ENCODE data around the gene CANX. TPM values are rescaled to one million over a fixed set of nuclear protein-coding genes. Genes with fewer than 3 reads are reported as not detected.

Gene CANX
- total RNA-seq, 1 donor from 2014 or later: 695 TPM

- Mint-ChIP-seq H3K4me3 (ENCODE audit: unreplicated experiment) (peak overlapping the region; percentile 71), H3K27me3 (ENCODE audit: low read depth) (no peaks in the 10 kb centered on the region), H3K27ac (ENCODE audit: unreplicated experiment) (peak overlapping the region; percentile 92), H3K9me3 (ENCODE audit: low read depth) (no peaks in the 10 kb centered on the region), H3K36me3 (ENCODE audit: low read depth) (peaks cover 14% of the 10 kb centered on the region), H3K4me1 (ENCODE audit: low read depth) (peaks cover 39% of the 10 kb centered on the region)
- TF ChIP-seq, protein P1, sequence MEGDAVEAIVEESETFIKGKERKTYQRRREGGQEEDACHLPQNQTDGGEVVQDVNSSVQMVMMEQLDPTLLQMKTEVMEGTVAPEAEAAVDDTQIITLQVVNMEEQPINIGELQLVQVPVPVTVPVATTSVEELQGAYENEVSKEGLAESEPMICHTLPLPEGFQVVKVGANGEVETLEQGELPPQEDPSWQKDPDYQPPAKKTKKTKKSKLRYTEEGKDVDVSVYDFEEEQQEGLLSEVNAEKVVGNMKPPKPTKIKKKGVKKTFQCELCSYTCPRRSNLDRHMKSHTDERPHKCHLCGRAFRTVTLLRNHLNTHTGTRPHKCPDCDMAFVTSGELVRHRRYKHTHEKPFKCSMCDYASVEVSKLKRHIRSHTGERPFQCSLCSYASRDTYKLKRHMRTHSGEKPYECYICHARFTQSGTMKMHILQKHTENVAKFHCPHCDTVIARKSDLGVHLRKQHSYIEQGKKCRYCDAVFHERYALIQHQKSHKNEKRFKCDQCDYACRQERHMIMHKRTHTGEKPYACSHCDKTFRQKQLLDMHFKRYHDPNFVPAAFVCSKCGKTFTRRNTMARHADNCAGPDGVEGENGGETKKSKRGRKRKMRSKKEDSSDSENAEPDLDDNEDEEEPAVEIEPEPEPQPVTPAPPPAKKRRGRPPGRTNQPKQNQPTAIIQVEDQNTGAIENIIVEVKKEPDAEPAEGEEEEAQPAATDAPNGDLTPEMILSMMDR (IDR thresholded peaks at IDR 0.05): no peak
- DNase-seq (ENCODE audit: low spot score): no peak
Observed at GRCh38 chr5:179731791-179732411, 33.1 kb downstream of the CANX start.

- H3K4me1 Mint-ChIP-seq (ENCODE audit: low read depth): peaks cover 45% of the 10 kb centered on the region
- peak within 1 kb of the TSS; percentile 92 for H3K4me3 Mint-ChIP-seq (ENCODE audit: unreplicated experiment)
- no peaks in the 10 kb centered on the region for H3K27me3 Mint-ChIP-seq (ENCODE audit: low read depth)
- TF ChIP-seq, protein P1 (IDR thresholded peaks at IDR 0.05): no peak
- H3K9me3 Mint-ChIP-seq (ENCODE audit: low read depth): no peaks in the 10 kb centered on the region
- H3K36me3 Mint-ChIP-seq (ENCODE audit: low read depth): peaks cover 8% of the 10 kb centered on the region
- peak; percentile 100 for DNase-seq (ENCODE audit: low spot score)
- peak within 1 kb of the TSS; percentile 97 for H3K27ac Mint-ChIP-seq (ENCODE audit: unreplicated experiment)
Observed at GRCh38 chr5:179732412-179732917, 33.7 kb downstream of the CANX start, which contains the start of gene MAML1. MAML1 (plus strand) TSS chr5:179732822; CDS start chr5:179733113, 291 bp downstream.

DNA sequence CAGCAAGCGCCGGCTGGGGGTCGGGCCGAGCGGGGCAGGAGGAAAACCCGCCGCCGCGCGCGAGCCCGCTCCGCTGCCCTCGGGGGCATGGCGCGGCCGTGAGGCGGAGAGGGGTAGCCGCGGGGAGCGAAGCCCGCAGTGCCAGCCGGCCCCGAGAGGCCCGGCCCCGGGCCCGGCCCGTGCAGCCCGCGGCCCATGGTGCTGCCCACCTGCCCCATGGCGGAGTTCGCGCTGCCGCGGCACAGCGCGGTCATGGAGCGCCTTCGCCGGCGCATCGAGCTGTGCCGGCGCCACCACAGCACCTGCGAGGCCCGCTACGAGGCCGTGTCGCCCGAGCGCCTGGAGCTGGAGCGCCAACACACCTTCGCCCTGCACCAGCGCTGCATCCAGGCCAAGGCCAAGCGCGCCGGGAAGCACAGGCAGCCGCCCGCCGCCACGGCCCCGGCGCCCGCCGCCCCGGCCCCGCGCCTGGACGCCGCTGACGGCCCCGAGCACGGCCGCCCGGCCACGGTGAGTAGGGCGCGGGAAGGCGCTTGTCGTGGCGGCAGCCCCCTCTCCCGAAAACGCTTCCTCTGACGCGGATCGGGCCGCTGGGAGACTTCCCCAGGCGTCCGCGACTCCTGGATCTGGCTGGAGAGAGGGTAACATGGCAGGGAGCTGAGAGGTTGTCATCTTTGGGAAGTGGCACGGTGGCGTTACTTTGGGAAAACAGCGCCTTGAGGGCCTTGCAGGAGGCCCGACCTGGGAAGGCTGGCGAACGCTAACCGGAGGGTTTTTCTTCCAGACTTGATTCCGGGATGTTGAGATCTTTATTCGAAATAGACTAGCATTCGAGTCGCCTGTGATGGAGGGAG is 34.4 kb downstream of the CANX start:
- Mint-ChIP-seq H3K4me1 (ENCODE audit: low read depth) (peaks cover 49% of the 10 kb centered on the region), H3K27ac (ENCODE audit: unreplicated experiment) (peak overlapping the region; percentile 97), H3K9me3 (ENCODE audit: low read depth) (no peaks in the 10 kb centered on the region), H3K4me3 (ENCODE audit: unreplicated experiment) (peak overlapping the region; percentile 92), H3K36me3 (ENCODE audit: low read depth) (peaks cover 5% of the 10 kb centered on the region), H3K27me3 (ENCODE audit: low read depth) (no peaks in the 10 kb centered on the region)
- TF ChIP-seq, protein P1 (IDR thresholded peaks at IDR 0.05): no peak
- no peak for DNase-seq (ENCODE audit: low spot score)

DNA sequence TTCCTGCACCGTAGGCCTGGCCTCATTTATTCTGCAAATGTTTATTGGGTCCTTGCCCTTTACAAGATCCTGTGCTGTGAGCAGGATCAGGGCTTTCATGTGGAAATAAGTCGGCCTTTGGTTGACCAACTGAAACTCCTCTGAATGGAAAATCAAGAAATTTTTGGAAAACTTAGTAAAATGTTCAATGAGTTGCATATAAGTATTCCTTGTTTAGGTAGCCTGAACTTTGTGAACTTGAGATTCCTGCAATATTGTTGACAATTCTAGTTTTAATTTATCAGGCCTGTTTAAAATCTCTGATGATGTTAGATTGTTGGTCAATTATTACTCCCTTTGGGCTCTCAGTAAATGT is 35.0 kb downstream of the CANX start:
- TF ChIP-seq, protein P1 (IDR thresholded peaks at IDR 0.05): no peak
- Mint-ChIP-seq H3K4me1 (ENCODE audit: low read depth) (peaks cover 55% of the 10 kb centered on the region), H3K27ac (ENCODE audit: unreplicated experiment) (peak overlapping the region; percentile 97), H3K36me3 (ENCODE audit: low read depth) (peaks cover 3% of the 10 kb centered on the region), H3K4me3 (ENCODE audit: unreplicated experiment) (peak overlapping the region; percentile 92), H3K27me3 (ENCODE audit: low read depth) (no peaks in the 10 kb centered on the region), H3K9me3 (ENCODE audit: low read depth) (no peaks in the 10 kb centered on the region)
- DNase-seq (ENCODE audit: low spot score): no peak

DNA sequence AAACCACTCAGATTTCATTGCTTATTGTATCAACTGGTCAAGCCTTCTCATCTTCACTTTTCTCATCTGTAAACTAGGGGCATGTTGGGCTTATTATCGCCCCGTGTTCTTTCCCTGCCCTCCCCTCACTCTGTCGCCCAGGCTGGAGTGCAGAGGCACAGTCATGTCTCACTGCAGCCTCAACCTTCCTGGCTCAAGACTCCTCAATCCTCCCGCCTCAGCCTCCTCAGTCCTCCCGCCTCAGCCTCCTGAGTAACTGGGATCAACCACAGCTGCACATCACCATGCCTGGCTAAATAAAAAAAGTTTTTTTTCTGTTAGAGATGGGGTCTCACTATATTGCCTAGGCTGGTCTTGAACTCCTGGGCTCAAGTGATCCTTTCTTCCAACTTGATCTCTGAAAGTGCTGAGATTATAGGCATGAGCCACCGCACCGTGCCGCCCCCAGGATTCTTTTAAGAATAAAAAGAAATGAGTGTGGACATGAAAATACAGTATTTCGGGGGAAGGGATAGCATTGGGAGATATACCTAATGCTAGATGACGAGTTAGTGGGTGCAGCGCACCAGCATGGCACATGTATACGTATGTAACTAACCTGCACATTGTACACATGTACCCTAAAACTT is 35.9 kb downstream of the CANX start:
- TF ChIP-seq, protein P1 (IDR thresholded peaks at IDR 0.05): no peak
- H3K27ac Mint-ChIP-seq (ENCODE audit: unreplicated experiment): peak overlapping the region; percentile 97
- H3K27me3 Mint-ChIP-seq (ENCODE audit: low read depth): no peaks in the 10 kb centered on the region
- H3K9me3 Mint-ChIP-seq (ENCODE audit: low read depth): no peaks in the 10 kb centered on the region
- no peaks in the 10 kb centered on the region for H3K36me3 Mint-ChIP-seq (ENCODE audit: low read depth)
- peaks cover 60% of the 10 kb centered on the region for H3K4me1 Mint-ChIP-seq (ENCODE audit: low read depth)
- no peak for DNase-seq (ENCODE audit: low spot score)
- peak overlapping the region; percentile 92 for H3K4me3 Mint-ChIP-seq (ENCODE audit: unreplicated experiment)
